NOMO-1 (cell line): ENCODE results near the gene SPARC.
A peak's percentile ranks its signal among the peaks of the same experiment; 100 is the strongest.
"Not testable (repeated sequence)": the region's sequence is repeated elsewhere in the genome, so short reads cannot be mapped to it uniquely, and the experiment has no call there.

ENCODE experiments used
- DNase-seq, 2 experiments: peaks; one replicate each; lab custom pipeline; 2025; ENCODE audit not compliant: unreplicated experiment in 2 of 2; lab: John Stamatoyannopoulos, UW

Gene SPARC

DNA sequence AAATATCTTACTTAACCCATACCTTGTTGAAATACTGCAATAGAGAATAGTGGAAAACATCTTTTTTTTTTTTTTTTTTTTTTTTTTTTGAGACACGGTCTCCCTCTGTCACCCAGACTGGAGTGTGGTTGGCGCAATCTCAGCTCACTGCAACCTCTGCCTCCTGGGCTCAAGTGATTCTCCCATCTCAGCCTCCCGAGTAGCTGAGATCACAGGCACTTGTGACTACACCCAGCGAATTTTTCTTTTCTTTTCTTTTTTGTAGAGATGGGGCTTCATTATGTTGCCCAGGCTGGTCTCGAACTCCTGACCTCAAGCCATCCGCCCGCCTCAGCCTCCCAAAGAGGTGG, 6.6 kb downstream of the SPARC start:
- not testable (repeated sequence) for DNase-seq

GRCh38 chr5:151679421-151680155, 7.1 kb downstream of the SPARC start:
- DNase-seq: no peak

DNA sequence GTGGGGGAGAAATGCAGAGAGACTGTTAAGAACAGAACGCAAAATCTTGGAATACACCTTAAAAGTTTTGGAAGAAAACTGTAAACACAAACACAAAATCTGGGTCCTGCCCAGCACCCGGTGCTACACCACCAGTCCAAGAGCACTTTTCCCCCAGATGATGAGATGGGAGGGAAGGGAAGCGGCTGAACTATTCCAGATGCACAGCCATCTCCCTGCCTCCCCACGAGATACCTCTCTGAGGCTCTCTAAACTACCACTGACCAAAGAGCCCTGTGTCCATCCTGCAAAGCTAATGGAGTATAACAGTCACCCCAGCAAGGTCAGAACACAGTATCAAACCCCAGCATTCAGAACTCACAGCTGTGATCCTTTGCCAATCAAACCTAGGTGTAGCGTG, 8.0 kb downstream of the SPARC start:
- DNase-seq: no peak

- DNase-seq: no peak
Observed at GRCh38 chr5:151677776-151678545, 8.8 kb downstream of the SPARC start.

DNA sequence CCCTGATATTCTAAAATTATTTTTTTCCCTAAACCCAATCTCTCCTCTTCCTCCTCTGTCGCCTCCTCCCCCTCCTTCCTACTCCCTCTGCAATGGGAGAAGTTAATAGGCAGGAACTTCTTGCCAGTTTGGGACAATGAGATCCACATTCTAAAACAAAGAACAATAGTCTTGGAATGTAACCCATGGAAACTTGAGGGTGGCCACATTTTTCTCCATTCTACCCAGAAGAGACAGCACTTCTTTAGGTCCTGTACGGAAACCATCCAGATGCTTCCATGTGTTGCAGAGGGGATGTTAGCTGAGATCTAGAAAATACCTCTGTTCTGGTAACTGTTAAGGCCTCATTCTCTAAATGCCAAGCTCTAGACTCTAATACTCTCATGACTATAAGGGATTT, 10.0 kb downstream of the SPARC start:
- DNase-seq: no peak

DNA sequence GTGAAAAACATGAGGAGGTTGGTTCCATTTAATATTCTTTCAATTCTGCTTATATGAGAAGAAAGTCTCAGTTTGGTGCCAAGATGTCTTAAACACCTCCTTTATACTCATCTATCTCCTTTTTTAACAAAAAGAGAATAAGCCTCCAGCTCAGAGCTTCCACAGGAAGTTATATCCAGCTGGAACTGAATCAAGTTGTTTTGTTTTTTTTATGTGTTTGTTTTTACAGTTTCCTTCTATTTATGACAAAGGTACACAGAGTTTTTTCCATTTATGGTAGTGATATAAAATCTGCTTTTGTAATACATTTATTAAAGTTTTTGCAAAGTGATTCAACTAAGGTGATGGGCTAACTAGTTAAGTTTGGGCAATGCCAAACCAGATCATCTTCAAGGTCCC, 10.4 kb downstream of the SPARC start:
- no peak for DNase-seq

DNA sequence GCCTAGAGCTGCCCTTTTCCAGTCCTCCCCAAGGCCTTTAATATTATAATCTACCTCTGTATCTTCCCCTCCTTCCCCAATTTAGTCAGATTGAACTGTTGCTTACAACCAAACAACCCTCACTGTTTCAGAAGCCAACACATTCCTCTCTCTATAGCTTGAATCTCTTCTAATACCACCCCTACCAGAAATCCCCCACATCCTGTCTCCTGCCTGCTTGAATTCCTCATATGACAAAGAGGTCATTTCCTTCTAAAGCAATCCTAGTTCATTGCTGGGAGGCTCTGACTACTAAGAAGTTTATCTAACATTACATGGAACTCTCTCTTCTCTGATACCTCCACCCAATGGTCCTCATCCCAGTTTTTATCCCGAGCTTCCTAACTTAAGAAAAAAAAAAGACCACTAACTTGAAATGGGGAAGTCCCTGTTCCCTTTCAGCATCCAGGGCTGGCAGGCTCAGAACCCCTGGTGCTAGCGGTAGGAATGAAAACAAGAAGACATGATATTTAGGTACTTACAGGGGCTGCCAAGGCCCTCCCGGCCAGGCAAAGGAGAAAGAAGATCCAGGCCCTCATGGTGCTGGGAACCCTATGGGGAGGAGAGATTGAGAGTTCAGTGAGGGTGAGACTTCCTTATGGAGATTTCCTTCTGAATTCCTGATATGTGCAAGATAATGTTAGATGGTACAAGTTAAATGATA, 11.0 kb downstream of the SPARC start:
- DNase-seq: no peak

DNA sequence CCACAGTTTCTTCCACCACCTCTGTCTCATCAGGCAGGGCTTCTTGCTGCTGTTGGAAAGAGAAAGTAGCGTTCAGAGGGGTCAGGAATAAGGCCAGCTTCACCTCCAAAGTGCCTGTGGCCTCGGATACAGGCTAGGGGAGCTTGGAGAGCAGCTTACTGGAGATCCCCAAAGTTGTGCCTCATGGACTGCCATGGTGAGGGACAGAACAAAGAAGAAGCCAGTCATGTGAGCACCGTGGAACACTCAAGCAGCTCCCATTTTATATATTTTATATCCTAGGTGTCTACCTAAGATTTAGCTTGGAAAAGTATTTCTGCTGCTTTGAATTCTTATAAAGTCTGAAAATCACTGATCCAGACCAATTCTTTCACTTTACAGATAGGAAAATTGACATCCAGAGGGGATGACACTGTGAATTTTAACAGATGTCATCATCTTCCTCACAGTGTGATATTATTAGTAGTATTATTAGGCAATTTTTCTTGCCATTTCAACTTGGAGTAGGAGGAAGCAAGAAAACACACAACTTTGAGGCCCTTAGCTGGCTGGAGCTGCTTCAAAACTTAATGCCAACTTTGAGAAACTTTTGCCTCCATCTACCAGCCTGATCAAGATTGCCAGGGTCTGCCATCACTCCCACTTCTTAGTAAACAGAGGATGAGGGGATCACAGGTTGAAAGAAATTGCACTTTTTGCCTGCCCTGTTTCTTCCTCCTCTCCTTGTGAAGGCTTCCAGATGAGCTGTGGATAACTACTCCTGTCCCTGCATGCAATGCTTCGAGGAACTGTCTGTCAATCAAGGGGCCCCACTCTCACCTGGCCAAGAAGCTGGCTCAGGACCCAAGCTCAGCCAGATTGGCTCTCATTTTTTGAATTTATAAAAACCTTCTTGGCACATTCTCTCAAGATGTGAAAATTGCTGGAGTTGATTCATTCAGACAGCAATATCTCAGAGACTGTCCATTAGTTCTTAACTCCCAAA, 11.8 kb downstream of the SPARC start:
- DNase-seq: peak in 1 of 2 experiments; percentile 12

DNA sequence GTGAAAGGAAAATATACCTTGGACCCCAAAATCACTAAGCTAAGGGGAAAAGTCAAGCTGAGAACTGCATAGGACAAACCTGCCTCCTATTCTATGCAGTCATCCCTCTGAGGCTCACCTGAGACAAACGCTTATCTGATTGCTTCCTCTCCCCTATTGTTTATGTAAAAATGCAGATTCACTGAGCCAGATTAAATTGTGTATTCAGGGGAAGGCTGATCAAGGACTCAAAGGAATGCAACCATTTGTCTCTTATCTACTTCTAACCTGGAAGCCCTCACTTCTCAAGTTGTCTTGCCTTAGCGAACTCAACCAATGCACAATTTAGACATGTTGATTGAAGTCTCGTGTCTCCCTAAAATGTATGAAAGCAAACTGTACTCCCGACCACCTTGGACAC, 13.3 kb downstream of the SPARC start:
- no peak for DNase-seq

- no peak for DNase-seq
Observed at GRCh38 chr5:151672516-151672915, 14.2 kb downstream of the SPARC start.

DNA sequence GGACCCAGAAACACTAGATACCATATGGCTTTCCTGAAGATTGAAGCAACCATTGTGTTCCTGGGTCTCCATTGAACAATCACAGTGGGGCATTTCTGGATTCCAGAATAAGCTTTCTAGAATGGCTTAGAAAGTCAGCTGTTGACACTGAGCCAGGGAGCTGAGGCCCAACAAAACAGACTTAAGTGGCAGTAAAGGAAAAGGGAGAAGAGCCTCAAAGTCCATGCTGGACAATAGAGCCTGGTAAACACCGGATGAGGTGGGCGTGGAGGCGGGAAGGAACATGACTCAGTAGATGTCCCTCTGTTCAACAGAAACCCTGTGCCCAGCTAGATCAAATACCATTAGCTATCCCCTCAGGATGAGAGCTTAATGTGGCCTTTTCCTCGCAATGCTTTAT, 14.8 kb downstream of the SPARC start:
- DNase-seq: no peak

- DNase-seq: no peak
Observed at GRCh38 chr5:151670953-151671636, 15.6 kb downstream of the SPARC start.

GRCh38 chr5:151670083-151670686, 16.5 kb downstream of the SPARC start:
- no peak for DNase-seq

GRCh38 chr5:151667083-151667482, 19.6 kb downstream of the SPARC start:
- DNase-seq: no peak

- DNase-seq: no peak
Observed at GRCh38 chr5:151665613-151666012, 21.1 kb downstream of the SPARC start.

- no peak for DNase-seq
Observed at GRCh38 chr5:151664694-151665585, 21.8 kb downstream of the SPARC start.

- peak; percentile 65 to 78 for DNase-seq
Observed at GRCh38 chr5:151663617-151664293, 23.0 kb downstream of the SPARC start.

DNA sequence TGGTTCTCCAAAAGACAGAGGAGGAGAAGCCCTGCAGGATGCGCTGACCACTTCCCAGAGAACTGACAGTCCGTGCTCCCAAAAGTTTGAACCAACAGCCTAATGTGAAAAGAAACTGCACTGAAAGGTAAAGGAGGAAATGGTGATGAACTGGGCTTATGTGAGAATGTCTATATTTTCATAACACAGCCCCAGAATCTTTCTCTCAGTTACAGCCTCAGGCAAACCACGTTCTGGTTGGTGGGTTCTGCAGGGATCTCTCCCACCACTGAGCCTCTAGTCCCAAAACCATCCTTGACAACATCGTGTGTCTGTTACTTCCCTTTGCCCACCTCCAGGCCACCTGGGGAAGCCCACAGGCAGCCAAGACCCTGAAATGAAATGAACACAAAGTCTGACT, 23.9 kb downstream of the SPARC start:
- no peak for DNase-seq
